Activated CD8-positive, alpha-beta memory T cell treated with anti-CD3 and anti-CD28 coated beads, Interleukin-2, amount 10 ng/mL, durations not matched to agents 7 days and 5 days (primary cell): ENCODE measurements around the gene CSRNP3. TPM values are rescaled to one million over a fixed set of nuclear protein-coding genes. Genes with fewer than 3 reads are reported as not detected.

Source experiments
- ATAC-seq: fragments of 150-1000 bp; cut with Tn5 transposase; one replicate; pipeline ENCODE4 v1.10.0; 2021; ENCODE audit warnings: moderate library complexity
- CTCF ChIA-PET: fragments of 350-600 bp; sonication (Branson Sonifier 250); formaldehyde crosslinking; loops from one replicate; lab custom pipeline; 2021; ENCODE audit warnings: antibody characterized with exemption; lab: Charles Lee
- DNase-seq: peaks from one replicate; pipeline ENCODE4 v3.0.0-alpha.2; 2020
- H3K27ac Mint-ChIP-seq: one replicate; pipeline ENCODE4 v1.8.0; 2021; ENCODE audit warnings: mild to moderate bottlenecking, mixed read lengths
- H3K27me3 Mint-ChIP-seq: one replicate; pipeline ENCODE4 v1.8.0; 2021; ENCODE audit warnings: mixed read lengths
- H3K36me3 Mint-ChIP-seq: one replicate; pipeline ENCODE4 v1.8.0; 2021; ENCODE audit warnings: mild to moderate bottlenecking, mixed read lengths
- H3K4me1 Mint-ChIP-seq: one replicate; pipeline ENCODE4 v1.8.0; 2021; ENCODE audit warnings: mixed read lengths
- H3K4me3 Mint-ChIP-seq: one replicate; pipeline ENCODE4 v1.8.0; 2021; ENCODE audit warnings: mild to moderate bottlenecking, moderate library complexity, mixed read lengths
- H3K9me3 Mint-ChIP-seq: one replicate; pipeline ENCODE4 v1.8.0; 2022; ENCODE audit warnings: low read depth, mixed read lengths
- total RNA-seq, 2 experiments: library from RNA; stranded (reverse); gene quantifications; one replicate each; pipeline ENCODE4 v1.2.3, GENCODE V29; 2021

The CSRNP3 gene
- total RNA-seq, 2 experiments from 2014 or later, result not detected

DNA sequence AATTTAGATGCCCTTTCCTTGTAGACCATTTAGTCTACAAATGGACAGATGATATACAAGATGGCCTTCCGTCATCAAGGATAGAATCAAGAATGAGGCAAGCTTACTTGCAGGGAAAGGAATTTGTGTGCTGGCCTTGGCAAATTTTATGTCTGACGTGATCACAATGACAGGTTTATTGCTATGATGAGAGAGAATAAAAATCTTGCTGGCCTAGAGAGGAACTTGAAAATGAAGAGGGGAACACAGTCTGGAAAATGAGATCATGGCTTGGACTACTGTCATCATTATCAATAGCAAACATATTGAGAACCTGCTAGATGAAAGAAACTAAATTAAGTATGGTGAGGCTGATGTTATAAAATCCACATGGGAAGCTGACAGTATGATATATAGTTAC is 66.0 kb downstream of the CSRNP3 start:
- no peak for ATAC-seq
- H3K9me3 Mint-ChIP-seq, result no peaks in the 10 kb centered on the region
- CTCF ChIA-PET, result no interaction called here

DNA sequence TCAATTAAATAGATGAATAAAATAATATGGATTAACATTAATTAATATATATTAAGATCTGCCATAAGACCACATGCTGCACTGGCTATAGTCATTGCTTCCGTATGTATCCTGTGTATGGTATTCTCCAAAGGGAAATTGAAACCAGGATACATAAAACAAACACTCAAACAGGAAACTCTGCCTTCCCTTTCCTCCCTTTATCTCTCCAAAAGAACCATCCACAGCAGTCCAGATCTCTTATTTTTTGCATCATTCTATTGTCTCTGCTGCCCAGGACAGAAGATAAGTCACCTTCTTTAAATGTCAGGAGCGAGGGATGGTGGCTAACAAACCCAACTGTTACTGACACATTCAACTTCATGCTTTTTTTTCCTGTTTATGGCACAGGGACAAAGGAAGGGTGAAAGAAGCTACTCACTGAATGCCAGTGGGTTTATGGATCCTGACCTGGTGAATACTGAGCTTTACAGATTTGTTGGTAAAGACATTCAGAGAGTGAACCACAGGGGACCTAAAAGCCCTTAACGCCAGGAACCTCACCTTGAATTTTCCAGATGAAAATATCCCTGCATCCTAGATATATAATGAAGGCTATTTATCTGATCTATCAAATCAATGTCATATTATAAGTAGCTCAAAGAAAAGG is 67.5 kb downstream of the CSRNP3 start:
- no peaks in the 10 kb centered on the region for H3K27me3 Mint-ChIP-seq

More for the DNA sequence above, 66.0 kb downstream of the CSRNP3 start:
- DNase-seq, result no peak
- no peaks in the 10 kb centered on the region for H3K36me3 Mint-ChIP-seq
- no peaks in the 10 kb centered on the region for H3K4me1 Mint-ChIP-seq
- H3K4me3 Mint-ChIP-seq, result no peak overlapping the region
- H3K27me3 Mint-ChIP-seq, result no peaks in the 10 kb centered on the region
- no peak overlapping the region for H3K27ac Mint-ChIP-seq

DNA sequence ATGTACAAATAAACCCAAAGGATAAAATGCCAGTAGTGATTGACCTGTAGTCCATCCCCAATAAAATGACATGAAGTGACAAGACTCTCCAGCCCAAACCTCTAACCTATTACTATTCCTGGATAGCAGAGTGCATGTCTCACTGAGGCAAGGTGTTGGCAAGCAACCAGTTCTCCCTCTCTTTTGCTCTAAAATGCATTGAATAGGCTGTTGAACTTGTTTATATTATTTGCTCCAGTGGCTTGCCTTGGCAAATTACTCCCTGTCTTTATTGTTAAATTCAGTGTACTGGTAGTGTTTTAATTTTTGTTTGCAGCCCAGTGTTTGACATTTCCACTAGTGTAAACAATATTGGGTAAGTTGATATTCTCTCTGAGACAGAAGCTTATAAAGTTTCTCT is 70.5 kb downstream of the CSRNP3 start:
- H3K4me1 Mint-ChIP-seq, result no peaks in the 10 kb centered on the region
- H3K36me3 Mint-ChIP-seq, result no peaks in the 10 kb centered on the region
- no peaks in the 10 kb centered on the region for H3K9me3 Mint-ChIP-seq
- H3K4me3 Mint-ChIP-seq, result no peak overlapping the region
- H3K27me3 Mint-ChIP-seq, result no peaks in the 10 kb centered on the region
- ATAC-seq (no peak), DNase-seq (no peak)
- CTCF ChIA-PET, result no interaction called here
- H3K27ac Mint-ChIP-seq, result no peak overlapping the region

More for the DNA sequence above, 67.5 kb downstream of the CSRNP3 start:
- Mint-ChIP-seq H3K27ac (no peak overlapping the region), H3K36me3 (no peaks in the 10 kb centered on the region), H3K4me1 (no peaks in the 10 kb centered on the region), H3K9me3 (no peaks in the 10 kb centered on the region), H3K4me3 (no peak overlapping the region)
- CTCF ChIA-PET, result no interaction called here
- DNase-seq (no peak), ATAC-seq (no peak)

DNA sequence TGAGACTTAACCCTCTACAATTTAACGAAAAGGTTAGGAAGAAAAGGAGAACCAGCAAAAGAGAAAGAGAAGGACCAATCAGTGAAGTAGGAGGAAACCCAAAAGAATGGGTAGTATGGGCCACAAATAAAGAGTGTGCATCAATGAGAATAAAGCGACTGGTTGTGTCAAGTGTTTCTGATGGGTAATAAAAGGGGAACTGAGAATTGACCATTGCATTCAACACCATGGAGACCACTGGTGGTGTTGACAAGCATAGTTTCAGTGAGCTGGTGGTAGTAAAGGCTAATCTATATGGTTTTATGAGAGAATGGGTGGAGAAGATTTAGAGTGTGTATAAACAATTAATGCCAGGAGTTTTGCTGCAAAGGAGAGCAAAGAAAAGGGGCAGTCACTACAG is 75.4 kb downstream of the CSRNP3 start:
- no peak overlapping the region for H3K27ac Mint-ChIP-seq
- H3K4me1 Mint-ChIP-seq, result no peaks in the 10 kb centered on the region
- H3K27me3 Mint-ChIP-seq, result no peaks in the 10 kb centered on the region
- no peaks in the 10 kb centered on the region for H3K9me3 Mint-ChIP-seq
- CTCF ChIA-PET, result interaction anchor here (1.5 kb wide), 1 partner anchor 14 kb away, joined by 3 read pairs; no protein-coding TSS in a partner anchor
- no peak for ATAC-seq
- H3K36me3 Mint-ChIP-seq, result no peaks in the 10 kb centered on the region
- DNase-seq, result no peak
- H3K4me3 Mint-ChIP-seq, result no peak overlapping the region

DNA sequence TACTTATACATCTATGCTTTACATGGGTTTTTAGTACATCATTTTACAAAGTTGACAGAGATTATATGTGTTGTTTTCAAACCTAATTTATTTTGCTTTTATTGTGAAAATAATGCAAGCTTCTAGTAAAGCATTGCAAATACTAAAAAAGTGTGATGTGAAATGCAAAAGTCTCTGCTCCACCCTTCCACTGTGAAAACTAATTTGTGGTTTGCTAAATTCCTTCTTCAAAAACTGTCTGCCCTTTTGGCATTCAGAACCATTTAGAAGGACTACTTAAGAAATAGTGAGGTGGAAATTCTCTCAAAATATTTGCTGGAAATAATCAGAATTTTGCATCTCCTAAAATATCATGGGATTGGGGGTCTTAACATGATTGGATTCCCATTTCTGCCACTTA is 78.4 kb downstream of the CSRNP3 start:
- peaks cover 2% of the 10 kb centered on the region for H3K27me3 Mint-ChIP-seq
- no peak overlapping the region for H3K27ac Mint-ChIP-seq
- CTCF ChIA-PET, result no interaction called here
- no peaks in the 10 kb centered on the region for H3K9me3 Mint-ChIP-seq
- no peaks in the 10 kb centered on the region for H3K4me1 Mint-ChIP-seq
- ATAC-seq (no peak), DNase-seq (no peak)
- H3K4me3 Mint-ChIP-seq, result no peak overlapping the region
- H3K36me3 Mint-ChIP-seq, result no peaks in the 10 kb centered on the region

DNA sequence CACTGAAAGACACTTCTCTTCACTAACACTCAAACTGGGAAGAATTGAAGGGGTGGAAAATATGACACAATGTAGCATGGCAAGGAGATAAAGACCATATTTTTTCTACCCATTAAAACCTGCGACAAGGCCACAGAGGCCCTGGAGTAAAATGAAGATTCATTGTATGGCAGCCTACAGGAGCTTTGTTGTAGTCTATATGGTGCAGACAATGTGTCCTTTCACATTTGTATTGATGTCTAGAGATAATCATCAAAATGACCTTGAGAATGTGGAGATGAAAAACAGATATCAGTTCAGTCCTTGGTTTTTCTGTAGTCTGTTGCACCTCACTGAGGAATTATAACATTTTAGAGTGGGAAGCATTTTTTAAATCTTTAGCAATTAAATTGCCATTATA is 80.1 kb downstream of the CSRNP3 start:
- DNase-seq, result no peak
- H3K27ac Mint-ChIP-seq, result no peak overlapping the region
- H3K4me1 Mint-ChIP-seq, result no peaks in the 10 kb centered on the region
- no peak overlapping the region for H3K4me3 Mint-ChIP-seq
- no peaks in the 10 kb centered on the region for H3K36me3 Mint-ChIP-seq
- CTCF ChIA-PET, result no interaction called here
- no peaks in the 10 kb centered on the region for H3K9me3 Mint-ChIP-seq
- no peak for ATAC-seq
- peaks cover 2% of the 10 kb centered on the region for H3K27me3 Mint-ChIP-seq

DNA sequence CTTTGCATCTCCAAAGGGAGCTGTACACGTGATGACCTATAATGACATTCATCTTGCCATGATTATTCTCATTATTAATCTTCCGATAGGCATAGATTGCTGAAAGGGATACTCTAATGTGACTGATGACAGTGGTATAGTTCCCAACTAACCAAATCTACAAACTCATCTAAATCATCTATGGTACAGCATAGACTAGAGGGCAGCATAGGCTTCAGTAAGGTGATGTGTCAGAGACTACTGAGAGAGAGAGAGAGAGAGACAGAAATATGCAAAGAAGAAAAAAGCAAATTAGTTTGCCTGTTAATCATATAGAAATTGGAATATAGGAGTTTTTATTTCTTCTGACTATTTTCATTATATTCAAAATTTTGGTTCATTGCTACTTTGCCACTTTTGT is 89.3 kb downstream of the CSRNP3 start:
- Mint-ChIP-seq H3K27ac (no peak overlapping the region), H3K36me3 (no peaks in the 10 kb centered on the region), H3K9me3 (no peaks in the 10 kb centered on the region), H3K27me3 (peaks cover 2% of the 10 kb centered on the region), H3K4me1 (no peaks in the 10 kb centered on the region), H3K4me3 (no peak overlapping the region)
- DNase-seq (no peak), ATAC-seq (no peak)
- CTCF ChIA-PET, result no interaction called here

DNA sequence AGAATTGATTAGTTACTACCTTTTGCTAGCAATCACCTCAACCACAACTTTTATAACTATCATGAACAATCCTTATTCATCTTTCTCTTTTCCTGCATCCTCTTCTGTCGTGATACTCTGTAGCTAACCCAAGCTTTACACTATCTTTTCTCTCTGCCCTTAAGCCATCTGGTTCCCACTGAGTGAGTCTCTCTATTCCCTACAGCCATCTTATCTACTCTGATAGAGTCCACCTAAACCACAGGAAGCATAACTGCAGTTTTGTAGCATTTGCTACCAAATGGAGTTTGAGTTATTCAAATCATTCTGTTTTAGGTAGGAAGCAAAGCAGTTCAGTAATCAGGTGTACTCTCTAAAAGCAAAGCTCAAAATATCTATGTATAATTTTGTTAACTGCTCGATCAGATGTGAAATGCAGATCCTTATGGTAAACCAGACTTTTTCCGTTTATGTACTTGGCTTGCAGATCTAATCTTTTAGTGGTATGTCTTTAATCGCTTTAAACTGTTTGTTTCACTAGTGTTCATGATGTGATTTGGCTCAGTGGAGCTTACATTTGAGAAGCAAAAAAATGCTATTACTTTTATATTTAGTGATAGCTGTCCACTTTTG is 91.0 kb downstream of the CSRNP3 start:
- no peak overlapping the region for H3K27ac Mint-ChIP-seq
- no peaks in the 10 kb centered on the region for H3K4me1 Mint-ChIP-seq
- H3K27me3 Mint-ChIP-seq, result peaks cover 2% of the 10 kb centered on the region
- DNase-seq (no peak), ATAC-seq (no peak)
- CTCF ChIA-PET, result no interaction called here
- no peaks in the 10 kb centered on the region for H3K9me3 Mint-ChIP-seq
- no peaks in the 10 kb centered on the region for H3K36me3 Mint-ChIP-seq
- no peak overlapping the region for H3K4me3 Mint-ChIP-seq

DNA sequence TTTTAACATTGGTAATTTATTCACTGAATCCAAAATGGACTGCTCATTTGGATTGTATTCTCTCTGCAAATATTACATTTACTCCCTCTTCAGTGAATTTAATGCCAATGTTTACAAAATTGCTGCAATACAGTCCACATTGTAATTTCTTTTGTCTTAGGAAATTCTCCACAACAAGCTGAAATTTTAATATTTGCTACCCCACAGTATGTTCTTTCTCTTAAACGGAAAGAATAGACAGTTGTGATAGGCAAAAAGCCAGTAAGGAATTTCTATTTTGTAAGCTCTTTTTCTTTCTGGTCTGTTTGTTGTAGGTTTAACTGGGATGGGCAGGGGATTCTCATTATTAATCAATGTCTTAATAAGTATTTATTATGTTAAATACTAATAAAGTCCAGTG is 92.0 kb downstream of the CSRNP3 start:
- H3K9me3 Mint-ChIP-seq, result no peaks in the 10 kb centered on the region
- CTCF ChIA-PET, result no interaction called here
- H3K36me3 Mint-ChIP-seq, result no peaks in the 10 kb centered on the region
- ATAC-seq (no peak), DNase-seq (no peak)
- no peaks in the 10 kb centered on the region for H3K4me1 Mint-ChIP-seq
- peaks cover 2% of the 10 kb centered on the region for H3K27me3 Mint-ChIP-seq
- H3K27ac Mint-ChIP-seq, result no peak overlapping the region
- H3K4me3 Mint-ChIP-seq, result no peak overlapping the region

DNA sequence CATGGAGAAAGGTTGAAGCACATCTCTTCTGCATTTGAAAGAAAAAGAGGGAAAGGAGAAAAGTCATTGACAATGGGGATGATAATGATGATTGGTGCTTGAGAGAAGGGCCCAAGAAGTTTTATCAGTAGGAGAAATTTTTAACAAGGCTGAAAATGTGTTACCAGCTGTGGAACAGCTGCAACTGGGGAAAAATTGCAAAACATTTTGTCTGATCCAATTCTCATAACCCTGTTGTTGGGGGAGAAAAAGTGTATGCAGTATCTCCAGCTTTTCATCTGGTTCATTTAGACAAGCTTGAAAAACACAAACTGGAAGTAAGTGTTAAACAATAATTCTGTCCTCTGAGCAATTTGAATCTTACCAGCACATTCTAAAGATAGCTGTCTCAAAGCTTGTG is 92.7 kb downstream of the CSRNP3 start:
- Mint-ChIP-seq H3K36me3 (no peaks in the 10 kb centered on the region), H3K27me3 (peaks cover 2% of the 10 kb centered on the region), H3K27ac (no peak overlapping the region), H3K4me3 (no peak overlapping the region), H3K9me3 (no peaks in the 10 kb centered on the region), H3K4me1 (no peaks in the 10 kb centered on the region)
- ATAC-seq (no peak), DNase-seq (no peak)
- CTCF ChIA-PET, result no interaction called here

DNA sequence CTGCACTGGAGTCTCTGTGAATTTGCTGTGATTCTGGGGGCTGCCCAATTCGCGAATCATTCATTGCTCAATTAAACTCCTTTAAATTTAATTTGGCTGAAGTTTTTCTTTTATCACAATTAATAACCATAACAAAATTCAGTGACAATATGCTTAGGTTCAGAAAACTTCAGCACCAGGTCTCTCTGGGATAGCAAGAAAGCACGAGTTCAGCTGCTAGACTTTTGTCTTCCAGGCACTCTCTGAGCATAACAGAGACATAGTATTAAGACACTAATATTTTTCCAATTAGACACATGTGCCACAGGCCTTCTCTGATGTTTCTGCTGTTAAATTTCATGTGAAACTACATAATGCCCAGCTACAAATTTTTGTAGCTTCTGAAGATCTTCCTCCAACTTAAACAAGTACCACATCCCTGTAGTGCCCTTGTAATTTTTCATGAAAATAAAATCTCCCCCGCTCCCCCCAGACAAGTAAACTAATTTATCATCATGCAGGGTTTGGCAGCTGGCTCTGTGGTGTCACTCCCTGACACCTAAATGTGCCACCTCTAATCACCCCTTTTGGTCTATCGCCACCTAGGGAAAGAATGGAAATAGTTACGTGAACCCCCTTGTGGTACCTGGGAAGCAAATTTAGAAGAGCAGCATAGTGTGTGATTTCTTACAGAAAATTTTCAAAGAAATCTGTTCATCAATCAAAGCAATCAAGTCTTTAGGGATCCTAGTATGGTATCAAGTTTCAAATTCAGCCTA is 94.1 kb downstream of the CSRNP3 start:
- no peak overlapping the region for H3K4me3 Mint-ChIP-seq
- H3K9me3 Mint-ChIP-seq, result no peaks in the 10 kb centered on the region
- CTCF ChIA-PET, result interaction anchor here (0.7 kb wide), 1 partner anchor 8 kb away, joined by 3 read pairs; no protein-coding TSS in a partner anchor
- no peak for DNase-seq
- H3K27me3 Mint-ChIP-seq, result peaks cover 2% of the 10 kb centered on the region
- no peaks in the 10 kb centered on the region for H3K4me1 Mint-ChIP-seq
- H3K36me3 Mint-ChIP-seq, result no peaks in the 10 kb centered on the region
- ATAC-seq, result no peak
- no peak overlapping the region for H3K27ac Mint-ChIP-seq

DNA sequence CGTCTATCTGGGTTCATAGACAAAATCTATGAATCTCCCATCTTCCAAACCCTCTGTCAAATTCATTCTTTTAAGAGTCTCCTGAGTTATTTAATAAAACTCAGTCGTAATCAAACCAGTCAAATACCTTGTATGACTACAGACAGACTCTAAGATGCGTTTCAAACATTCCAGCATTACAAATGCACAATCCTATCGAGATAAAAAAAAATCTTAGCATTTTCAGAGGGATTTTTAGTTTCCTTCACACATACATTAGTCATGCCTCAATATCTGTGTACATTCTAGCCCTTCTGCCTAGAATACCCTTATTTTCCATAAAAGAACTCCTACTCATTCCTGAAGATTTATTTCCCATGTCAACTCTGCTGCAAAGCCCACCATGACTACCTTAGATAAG is 96.5 kb downstream of the CSRNP3 start:
- CTCF ChIA-PET, result no interaction called here
- ATAC-seq (no peak), DNase-seq (no peak)
- Mint-ChIP-seq H3K9me3 (no peaks in the 10 kb centered on the region), H3K4me1 (no peaks in the 10 kb centered on the region), H3K27ac (no peak overlapping the region), H3K36me3 (no peaks in the 10 kb centered on the region), H3K4me3 (no peak overlapping the region), H3K27me3 (peaks cover 2% of the 10 kb centered on the region)

DNA sequence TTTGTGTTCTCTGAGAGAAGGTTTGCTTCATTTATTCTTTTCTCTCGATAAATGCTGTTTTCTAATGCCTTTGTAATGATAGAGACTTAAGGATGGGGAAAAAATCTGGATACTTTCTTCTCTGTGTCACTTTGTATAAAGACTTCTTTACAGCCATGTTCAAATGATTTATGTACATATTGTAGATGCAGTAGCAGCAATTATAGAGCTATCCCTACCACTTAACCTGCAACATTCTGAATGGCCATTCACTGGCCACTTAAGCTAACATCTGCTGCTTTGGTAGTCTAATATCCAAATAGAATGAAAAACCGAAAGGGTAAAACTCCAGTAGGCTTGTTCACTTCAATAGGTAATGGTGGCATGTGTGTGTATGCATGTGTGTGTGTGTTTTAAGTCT is 97.8 kb downstream of the CSRNP3 start:
- Mint-ChIP-seq H3K36me3 (no peaks in the 10 kb centered on the region), H3K9me3 (no peaks in the 10 kb centered on the region), H3K4me1 (no peaks in the 10 kb centered on the region), H3K4me3 (no peak overlapping the region), H3K27ac (no peak overlapping the region), H3K27me3 (no peaks in the 10 kb centered on the region)
- DNase-seq, result no peak
- CTCF ChIA-PET, result no interaction called here
- no peak for ATAC-seq

DNA sequence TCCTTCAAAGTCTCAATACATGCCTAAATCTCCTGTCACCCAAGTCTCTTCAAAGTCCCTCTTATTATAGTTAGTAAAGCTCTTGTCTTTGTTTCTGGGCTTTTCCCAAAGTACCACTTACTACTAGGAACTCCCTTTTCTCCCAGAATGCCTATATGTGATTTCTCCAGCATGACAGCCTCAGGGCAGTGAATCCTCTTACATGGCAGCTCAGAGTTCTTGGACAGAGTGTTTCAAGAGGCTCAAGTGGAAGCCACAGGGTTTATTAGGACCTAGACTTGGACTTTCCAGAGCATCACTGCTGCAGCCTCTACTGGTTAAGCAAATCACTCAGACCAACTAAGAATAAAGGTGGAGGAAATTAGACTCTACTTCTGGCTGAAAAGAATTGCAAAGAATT is 98.9 kb downstream of the CSRNP3 start:
- Mint-ChIP-seq H3K36me3 (no peaks in the 10 kb centered on the region), H3K4me3 (no peak overlapping the region), H3K9me3 (no peaks in the 10 kb centered on the region), H3K27ac (no peak overlapping the region), H3K27me3 (no peaks in the 10 kb centered on the region), H3K4me1 (no peaks in the 10 kb centered on the region)
- CTCF ChIA-PET, result no interaction called here
- no peak for DNase-seq
- no peak for ATAC-seq
